GM21526 (cell line): Measurements from ENCODE around the gene RAE1.
"Not testable (repeated sequence)": the region's sequence is repeated elsewhere in the genome, so short reads cannot be mapped to it uniquely, and the experiment has no call there.

ENCODE experiments used
- ATAC-seq: cut with Tn5 transposase; IDR thresholded peaks from one replicate; pipeline ENCODE4 v1.9.1; 2021; ENCODE audit warnings: moderate library complexity; ENCODE audit not compliant: unreplicated experiment, low FRiP score

RAE1 gene

DNA sequence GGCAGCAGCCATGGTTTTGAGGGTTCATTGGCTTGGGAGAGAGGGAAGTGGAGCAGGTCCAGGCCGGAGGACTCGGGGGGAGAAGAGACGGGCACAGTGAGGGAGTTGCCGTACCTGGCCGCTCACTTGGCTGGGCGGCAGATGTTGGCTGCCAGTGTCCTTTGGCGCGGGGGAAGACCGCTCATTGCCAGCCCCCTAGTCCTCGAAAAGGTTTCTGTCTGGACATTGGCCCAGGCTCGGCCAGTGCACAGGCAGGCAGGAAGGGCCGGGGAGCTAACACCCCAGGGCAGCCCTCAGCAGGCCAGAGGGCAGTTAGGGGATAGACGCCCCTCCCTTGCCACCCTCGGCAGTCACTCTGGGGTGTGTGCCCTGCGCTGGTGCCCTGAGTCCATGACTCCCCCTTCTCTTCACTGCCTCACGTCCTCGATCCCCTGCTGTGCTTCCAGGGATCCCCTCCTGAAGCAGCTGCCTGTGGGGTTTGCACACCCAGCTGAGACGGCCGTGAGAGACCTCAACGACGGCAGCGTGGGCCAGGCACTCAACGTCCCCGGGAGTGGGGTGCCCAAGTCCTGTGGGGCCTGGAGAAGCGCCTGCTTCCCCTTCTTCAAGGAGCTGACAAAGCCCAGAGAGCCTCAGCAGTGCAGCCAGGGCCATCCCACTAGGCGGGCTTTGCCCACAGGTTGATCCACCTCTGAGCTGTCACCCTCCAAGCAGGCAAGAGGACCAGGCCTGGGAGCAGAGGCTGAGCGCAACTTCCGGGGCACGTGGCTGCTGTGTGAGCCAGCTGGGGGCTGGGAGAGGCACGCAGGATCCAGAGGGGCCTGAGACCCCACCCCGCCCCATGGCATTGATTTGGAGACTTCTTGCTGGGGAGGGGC lies 60.6 kb downstream of the RAE1 start:
- no peak for ATAC-seq

DNA sequence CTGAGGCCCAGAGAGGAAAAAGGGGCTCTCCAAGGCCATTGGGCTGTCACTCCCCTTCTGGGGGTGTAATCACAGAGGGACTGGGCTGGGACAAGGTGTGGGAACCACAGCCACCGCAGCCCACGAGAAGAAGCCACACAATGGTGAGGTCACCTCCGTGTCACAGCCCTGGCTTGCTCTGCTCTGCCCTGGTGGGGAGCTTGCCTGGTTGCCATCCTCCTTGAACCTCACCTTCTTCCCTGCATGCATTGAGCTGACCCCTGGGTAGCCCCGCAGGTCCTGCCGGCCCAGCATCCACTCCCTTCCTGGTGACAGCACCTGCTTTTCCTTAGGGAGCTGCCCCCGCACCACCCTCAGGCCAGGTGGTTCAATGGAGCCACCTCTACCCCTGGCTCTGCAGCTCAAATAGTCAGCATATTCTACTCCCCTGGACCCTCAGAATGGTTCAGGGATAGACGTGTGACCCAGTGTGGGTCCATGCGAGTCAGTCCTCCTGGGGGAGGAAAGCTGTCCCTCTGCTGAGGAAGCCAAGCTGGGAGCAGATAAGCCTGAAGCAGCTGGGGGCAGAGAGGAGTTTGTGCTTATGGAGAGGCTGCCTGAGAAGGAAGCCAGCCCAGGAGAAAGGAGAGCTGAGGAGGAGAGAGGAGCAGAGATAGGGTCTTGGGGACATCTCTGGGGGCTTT lies 61.4 kb downstream of the RAE1 start:
- no peak for ATAC-seq

DNA sequence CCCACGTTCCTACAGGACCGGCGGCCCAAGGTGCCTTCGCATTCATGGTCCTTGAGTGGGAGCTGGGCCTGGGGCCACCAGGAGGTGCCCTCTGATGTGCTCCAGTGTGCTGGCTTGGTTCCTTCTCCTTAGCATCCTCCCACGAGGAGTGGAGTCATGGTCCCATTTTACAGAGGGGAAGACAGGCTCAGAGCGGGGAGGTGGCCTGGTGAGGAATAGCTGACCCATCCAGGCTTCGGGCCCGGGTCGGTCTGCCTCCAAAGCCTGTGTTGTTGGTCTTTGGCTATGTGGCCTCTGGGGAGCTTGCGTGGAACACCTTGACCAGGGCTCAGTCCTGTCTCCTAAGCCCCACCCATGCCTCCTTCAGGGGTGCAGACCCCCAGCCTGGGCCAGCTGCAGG lies 62.9 kb downstream of the RAE1 start:
- ATAC-seq, result no peak

DNA sequence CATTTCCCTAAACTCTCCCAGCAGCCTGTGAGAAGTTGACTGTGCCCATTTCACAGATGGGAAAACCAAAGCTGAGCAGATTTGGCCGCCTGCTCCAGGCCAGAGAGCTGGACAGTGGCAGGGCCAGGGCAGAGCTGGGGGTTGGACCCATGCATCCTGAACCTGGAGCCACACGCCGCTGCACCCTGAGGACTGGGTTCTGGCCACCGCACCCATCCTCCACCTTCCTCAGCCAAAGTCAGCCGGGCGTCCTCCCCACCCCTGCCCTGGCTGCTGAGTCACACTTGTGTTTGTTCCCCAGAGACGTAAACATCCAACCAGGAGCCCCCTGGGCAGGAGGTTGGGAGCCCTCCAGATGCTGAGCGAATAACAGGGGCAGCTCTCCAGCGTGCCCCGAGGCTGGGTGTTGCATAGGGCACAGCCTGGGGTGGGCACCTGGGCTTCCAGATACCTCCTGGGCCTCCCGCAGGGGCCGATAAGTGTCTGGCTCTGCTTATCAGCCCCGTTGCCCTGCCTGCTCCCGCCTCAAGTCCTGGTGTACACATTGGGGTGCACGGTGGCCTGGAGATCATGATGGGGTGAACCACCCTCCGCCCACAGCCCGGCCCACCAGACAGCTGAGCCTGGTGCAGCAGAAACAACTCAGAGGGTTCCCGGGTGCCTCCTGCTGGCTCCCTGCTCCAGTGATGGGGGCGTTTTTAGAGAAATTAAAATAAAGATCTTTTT lies 64.0 kb downstream of the RAE1 start:
- no peak for ATAC-seq

DNA sequence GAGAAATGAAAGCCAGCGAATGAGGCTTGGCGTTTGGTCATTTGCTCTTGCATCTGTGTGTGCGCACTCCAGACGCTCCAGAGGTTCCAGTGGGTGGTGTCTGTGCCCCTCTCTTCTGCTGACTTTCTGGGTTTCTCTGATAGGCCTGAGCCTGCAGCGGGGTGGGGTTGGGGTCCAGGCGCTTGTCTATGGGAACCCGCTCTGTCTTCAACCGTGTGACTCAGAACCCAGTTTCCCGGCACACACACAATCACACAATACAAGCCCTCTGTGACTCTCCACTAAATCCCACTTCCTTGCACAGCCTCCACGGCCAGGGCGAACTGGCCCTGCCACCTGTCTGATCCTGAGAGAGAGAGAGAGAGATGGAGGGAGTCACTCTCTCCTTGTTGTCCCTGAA lies 64.7 kb downstream of the RAE1 start:
- ATAC-seq, result no peak

DNA sequence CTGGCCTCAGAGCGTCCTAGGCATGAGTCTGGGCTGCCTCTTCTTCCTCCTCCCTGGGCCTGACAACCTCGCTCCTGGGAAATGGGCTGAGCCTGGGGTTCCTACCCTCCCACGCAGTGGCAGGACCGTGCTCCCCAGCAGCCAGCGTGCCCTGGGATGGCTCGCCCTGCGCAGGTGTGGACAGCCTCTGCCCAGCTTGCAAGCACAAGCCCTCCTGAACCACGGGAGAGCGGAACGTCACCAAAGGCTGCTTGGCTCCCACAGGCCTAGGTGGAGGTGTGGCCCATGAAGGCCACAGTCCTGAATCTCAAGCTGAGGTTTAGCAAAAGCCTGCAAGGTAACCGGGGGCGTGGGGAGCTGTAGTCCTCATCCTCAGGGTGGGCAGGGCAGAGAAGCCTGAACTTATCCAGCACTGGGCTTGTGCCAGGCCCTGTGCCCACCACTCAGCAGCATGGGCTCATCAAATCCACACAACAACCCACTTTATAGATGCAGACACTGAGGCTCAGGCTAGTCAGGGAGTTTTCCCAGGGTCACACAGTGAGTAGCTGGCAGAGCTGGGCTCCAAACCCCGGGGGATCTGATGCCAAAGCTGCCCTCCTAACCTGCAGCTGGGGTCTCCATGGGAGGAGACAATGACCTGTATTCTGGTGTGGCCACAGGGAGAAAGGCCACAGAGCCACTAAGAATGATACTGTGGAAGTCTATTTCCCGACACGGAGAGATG lies 65.4 kb downstream of the RAE1 start:
- ATAC-seq, result no peak

DNA sequence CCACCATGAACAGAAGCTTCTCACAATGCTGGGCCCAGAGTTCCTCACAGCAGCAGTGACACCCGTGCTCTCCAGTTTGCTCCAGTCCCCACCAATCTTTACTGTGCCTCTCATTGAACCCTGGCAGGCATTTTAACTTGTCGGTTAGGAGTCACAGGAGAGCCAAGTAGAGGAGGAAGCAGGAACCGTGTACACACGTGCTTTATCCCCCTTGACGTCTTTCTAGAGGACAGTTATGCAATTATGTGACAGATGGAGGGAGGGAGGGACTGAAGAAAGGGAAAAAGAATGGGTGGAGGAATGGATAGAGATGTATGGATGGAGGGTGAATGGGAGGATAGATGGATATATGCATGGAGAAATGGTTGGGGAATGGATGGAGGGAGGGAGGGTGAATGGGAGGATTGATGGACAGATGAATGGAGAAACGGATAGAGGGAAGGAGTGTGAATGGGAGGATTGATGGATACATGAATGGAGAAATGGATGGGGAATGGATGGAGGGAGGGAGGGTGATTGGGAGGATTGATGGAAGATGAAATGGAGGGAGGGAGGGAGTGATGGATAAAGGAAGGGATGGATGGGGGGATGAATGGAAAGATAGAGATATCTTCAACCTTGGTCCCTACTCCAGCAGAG lies 66.1 kb downstream of the RAE1 start:
- ATAC-seq, result no peak

DNA sequence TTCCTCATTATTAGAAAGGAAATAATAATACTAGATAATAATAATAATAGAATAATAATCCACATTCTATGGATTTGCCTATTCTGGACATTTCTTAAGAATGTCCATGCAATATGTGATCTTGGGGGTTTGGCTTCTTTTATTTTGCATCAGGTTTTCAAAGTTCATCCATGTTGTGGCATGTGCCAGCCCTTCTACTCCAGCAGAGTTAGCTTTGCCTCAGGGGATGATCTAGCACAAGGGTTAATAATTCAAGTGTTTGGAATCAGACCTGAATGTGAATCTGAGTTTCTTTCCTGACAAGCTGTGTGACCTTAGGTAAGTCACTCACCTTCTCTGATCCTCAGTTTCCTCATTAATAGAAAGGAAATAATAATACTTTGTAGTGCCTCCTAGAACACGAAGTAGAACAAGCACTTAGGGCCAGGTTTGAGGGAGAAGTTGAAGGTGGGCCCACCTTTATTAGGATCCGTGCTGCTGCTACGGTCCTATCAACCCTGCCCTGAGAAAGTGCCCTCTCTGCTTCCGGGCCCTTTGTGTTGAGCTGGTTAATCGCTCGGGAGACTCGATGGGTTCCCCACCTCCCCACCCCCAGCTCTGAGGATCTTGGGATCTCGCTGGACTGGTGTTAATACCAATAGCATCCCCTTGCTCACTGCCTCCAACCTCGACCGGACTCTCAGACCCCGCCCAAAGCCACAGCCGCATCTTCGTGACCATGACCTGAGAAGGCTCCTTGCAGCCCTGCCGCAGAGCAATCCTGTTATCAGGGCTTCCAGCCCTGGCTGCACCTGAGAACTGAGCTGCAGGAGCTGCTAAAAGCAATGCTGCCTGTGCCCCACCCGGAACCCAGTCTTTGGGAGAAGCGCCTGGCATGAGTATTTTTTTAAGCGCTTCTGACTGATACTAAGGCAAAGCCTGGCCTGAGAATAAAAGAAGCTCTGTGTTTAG lies 67.0 kb downstream of the RAE1 start:
- ATAC-seq, result no peak

DNA sequence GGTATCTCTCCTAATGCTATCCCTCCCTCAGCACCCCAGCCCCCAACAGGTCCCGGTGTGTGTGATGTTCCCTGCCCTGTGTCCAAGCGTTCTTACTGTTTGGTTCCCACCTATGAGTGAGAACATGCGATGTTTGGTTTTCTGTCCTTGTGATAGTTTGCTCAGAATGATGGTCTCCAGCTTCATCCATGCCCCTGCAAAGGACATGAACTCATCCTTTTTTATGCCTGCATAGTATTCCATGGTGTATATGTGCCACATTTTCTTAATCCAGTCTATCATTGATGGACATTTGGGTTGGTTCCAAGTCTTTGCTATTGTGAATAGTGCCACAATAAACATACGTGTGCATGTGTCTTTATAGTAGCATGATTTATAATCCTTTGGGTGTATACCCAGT lies 68.4 kb downstream of the RAE1 start:
- ATAC-seq, result not testable (repeated sequence)

DNA sequence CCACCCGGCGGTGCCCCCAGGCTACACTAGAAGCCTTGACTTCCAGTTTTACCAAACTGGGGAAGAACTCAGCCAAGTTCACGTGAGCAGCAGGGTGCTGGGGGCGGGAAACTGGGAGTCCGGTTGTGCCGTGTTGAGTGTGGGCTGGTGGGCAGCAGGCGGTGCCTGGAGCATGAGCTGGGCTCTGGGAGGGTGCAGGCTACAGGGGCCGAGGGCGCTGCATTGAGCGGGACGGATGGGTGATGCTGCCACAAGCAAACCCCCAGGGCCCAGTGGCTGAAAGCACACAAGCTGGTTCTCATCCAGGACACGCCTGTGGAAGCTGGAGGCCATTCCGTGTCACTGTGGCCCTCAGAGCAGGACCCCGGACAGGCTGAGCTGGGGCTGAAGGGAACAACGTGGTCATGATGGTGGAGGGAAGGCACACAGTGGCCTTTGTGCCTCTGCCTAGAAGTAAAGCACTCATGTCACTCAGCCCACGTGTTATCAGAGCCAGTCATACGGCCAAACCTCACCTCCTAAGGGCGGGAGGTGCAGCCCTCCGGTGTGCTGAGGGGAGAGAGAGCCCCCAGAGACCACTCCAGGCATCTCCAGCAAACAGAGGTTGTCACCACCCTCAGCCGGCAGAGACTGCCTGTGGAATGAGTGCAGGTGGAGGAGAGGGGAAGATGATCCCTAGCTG lies 69.7 kb downstream of the RAE1 start:
- ATAC-seq, result no peak

DNA sequence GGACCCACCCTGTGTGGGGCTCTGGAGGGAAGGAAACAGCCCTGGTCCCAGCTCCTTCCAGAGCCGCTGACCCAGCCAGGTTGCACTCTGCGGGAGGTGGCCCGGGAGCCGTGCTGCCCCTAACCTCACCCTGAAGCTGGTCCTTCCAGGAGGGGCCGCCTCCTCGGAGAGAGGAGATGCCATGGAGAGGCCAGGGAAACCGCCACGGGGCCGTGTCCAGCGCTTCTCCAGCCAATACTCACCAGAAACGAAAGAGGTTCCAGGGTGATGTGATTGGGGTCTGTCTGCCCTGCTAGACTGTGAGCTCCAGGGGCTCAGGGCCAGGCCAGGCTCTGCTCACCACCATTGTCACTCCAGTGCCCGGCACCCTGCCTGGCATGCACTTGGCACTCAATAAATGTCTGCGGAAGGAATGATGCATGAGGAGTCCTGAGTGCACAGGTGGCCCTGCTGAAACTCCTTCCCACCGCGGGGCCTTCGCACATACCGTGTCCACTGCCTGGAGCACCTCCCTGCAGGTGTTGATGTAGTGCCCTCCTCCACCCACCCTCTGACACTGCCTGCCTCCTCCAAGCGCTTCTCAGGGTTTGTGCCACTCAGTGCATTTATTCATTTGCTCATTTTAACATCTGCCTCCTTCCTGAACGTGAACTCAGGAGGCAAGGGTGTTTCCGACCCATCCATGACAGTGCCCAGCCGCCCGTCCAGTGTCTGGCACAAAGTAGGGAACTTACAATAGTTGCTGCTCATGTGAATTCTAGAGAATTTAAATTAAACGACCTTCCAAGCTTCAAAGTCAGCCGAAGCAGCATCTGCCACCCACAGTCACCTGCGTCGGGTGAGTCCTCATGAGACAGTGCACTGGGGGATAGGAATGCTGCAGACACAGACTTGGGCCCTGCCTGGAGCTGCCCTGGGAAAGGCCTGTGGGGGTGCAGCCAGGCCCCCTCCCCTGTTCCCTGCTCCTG lies 70.5 kb downstream of the RAE1 start:
- ATAC-seq, result no peak

DNA sequence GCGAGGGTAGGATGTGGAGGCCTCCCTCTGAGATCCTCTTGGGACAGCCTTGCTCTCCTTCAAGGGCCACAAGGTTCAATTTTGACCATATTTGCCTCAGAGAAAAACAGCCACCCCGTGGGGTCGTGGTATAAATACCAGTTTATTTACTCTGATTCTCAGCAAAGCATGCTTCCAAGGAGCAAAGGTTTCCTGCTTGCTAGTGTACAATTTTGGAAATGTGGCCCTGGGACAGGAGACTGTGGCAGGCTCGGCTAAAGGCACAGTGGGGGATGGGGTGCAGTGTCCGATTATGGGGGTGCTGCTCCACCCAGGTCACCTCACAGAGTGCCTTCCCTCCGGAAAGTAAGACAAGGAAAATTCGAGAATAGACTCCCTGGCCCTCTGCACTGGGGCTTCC lies 71.2 kb downstream of the RAE1 start:
- no peak for ATAC-seq

DNA sequence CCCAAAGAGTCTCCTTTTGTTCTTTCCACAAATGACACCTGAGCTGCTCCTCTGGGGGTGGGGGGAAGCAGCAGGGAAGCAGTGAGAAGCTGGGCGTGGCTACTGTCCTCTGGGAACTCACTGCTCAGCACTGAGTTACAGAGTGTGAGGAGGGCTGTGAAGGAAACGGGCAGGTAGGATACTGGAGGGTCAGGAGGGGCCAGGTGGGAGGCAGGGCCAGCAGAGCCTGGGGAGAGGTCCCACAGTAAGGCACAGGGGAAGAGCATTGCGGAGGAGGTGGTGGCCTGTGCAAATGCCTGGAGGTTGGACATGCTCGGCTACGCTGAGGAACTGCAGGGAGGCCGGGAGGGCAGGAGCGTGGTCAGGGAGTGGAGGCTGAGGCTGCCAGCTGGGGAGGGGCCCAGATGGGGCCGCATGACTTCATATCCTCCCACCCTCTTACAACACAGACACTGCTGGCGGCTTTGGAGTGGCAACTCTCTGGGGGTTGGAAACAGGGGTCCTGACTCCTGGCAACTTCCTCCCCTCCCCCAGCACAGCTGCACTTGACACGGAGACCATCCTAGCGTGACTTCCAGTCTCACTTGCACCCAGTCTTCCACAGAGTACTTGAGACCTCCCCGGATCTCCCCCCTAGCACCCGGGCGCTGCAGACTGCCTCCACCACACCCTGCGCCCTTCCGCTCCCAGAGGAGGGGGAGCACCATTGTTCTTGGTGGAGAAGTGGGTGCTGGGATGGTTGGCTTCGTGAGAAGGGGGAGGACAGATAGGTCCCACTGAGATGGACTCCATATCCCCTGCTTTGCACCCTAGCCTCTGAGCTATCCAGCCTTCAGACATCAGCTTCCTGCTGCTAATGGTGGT lies 74.3 kb downstream of the RAE1 start:
- no peak for ATAC-seq

DNA sequence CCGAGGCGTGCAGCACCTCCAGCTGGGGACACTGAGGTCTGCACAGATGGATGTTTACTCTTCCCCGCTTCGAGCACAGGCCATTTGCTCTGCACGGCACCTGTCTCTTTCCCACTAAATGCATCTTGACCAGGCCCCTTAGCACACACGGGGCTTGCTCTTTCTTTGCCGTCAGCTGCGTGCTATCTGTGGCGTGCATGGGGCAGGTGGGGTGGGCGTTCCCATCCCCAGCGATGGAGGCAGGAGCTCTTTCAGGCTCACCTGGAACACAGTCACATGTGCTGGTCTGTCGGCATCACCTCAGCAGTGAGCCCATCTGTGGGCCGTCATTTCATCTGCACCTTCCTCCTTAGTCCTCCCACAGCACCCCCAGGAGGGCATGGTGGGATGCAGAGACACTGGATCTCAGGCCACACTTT lies 75.2 kb downstream of the RAE1 start:
- ATAC-seq, result no peak

DNA sequence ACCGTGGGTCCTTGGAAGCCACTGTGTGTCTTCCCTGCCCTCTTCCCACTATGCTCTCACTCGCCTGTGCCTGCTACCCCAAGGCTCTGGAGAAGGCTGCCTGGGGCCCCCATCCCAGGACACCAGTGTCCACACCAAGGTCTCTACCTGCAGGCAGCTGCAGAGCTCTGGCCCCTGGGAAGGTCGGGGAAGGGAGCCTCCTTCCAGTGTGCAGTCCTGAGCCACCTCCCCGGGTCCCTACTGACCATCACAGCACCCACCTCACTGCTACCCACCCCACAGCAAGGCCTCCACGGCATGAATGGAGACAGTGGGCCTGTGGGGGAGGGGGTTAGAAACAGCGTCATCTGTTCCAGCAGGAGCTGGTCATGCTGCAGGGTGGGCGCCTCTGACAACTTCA lies 75.8 kb downstream of the RAE1 start:
- ATAC-seq, result no peak

DNA sequence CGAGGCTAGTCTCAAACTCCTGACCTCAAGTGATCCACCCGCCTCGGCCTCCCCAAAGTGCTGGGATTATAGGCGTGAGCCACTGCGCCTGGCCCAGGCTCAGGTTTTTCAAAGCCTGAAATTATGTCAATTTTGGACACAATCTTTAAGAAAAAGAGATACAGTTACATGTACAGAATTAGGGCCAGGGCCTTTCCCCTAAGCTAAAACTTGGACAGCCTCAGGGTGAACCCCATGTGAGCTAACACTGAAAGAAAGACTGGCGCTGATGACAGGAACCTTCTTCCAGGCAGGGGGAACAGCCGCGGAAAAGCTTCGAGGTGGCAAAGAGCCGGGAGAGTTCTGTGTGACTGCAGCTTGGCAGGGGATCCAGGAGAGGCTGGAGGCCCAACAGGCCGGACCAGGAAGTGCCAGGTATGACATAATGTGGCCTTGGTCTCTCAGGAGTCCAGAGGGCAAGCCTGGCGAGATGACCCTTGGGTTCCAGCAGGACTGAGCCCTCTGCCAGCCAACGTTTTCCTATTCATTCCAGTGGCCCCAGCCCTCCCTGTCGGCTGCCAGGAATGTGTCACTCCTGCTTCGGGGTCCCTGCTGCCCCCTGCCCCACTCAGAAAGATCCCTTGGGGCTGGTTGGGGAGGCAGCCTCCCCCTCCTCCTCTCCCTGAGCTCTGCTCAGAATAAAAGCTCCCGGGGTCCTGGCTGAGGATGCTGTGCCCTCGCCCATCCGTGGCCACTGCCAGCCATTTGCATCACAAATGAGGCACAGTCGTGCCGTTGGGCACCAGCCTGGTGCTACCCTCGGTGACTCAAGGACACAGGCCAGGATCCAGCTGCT lies 77.5 kb downstream of the RAE1 start:
- no peak for ATAC-seq
